Cardiac septum (tissue), 1 donor: ENCODE measurements around the gene PCSK4. TPM values are rescaled to one million over a fixed set of nuclear protein-coding genes. Genes with fewer than 3 reads are reported as not detected.
"Not testable (repeated sequence)": the region's sequence is repeated elsewhere in the genome, so short reads cannot be mapped to it uniquely, and the experiment has no call there.

Experiments used
- DNase-seq: peaks from one replicate; pipeline ENCODE4 v3.0.0-alpha.2; 2020; ENCODE audit warnings: low spot score
- intact Hi-C: fragments of 100-400 bp; cut with DNase I; formaldehyde crosslinking; loops from one replicate; pipeline ENCODE4 v1.14.0; 2022
- total RNA-seq: library from RNA; stranded (reverse); fragmentation: NEBNext Ultra II Directional; extraction: Animal tissue kit (Norgen Biotek cat#: 25700); gene quantifications from one replicate; pipeline ENCODE4 v1.2.1, GENCODE V29; 2021
- donor health status: DM: no; HTN: no; CAD: no.

Gene PCSK4
- total RNA-seq, 1 donor from 2014 or later, result 1.5 TPM

GRCh38 chr19:1492474-1493006 lies 2.4 kb upstream of the PCSK4 start:
- intact Hi-C loops, result no loop called here
- no peak for DNase-seq

DNA sequence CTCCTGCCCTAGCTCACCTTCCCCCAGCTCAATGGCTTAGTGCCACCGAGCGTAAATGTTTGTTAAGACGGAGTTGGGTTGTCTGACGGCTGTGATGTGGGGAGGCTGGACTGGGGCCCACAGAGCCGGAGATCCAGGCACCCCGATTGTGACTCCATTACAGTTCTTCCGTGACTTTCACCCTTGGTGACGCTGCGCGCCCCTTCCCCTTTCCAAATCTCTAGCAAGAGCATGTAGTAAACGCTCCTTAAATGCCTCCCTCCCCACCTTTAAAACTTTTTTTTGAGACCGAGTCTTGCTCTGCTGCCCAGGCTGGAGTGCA lies 1.7 kb upstream of the PCSK4 start:
- no peak for DNase-seq
- intact Hi-C loops, result no loop called here

- no peak for DNase-seq
- intact Hi-C loops, result no loop called here
Measured at GRCh38 chr19:1491114-1491848, 1.1 kb upstream of the PCSK4 start, which contains the start of gene REEP6. REEP6 (plus strand) TSS chr19:1491181; CDS start chr19:1491270, 89 bp downstream.

GRCh38 chr19:1489463-1490310 lies 463 bp downstream of the PCSK4 start:
- DNase-seq, result no peak

GRCh38 chr19:1488282-1488601 lies 1.9 kb downstream of the PCSK4 start:
- intact Hi-C loops, result no loop called here
- DNase-seq, result no peak

More at GRCh38 chr19:1489463-1490310, 463 bp downstream of the PCSK4 start:
- intact Hi-C loops, result no loop called here

GRCh38 chr19:1487576-1488281 lies 2.4 kb downstream of the PCSK4 start:
- DNase-seq, result no peak
- intact Hi-C loops, result no loop called here

- DNase-seq, result no peak
- intact Hi-C loops, result no loop called here
Measured at GRCh38 chr19:1486720-1487575, 3.2 kb downstream of the PCSK4 start.

DNA sequence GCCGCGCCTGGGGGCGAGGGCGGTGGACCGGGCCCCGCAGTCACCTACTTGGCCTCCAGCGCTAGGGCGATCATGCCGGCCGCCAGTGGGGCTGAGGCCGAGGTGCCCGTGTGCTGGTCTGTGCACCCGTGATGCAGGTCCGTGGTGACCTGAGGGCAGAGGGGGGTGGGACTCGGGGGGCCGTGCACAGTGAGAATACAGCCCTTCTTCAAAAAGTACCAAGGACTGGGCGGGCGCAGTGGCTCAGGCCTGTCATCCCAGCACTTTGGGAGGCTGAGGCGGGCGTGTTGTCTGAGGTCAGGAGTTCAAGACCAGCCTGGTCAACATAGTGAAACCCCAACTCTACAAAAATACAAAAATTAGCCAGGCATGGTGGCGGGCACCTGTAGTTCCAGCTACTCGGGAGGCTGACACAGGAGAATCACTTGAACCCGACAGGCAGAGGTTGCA lies 6.1 kb downstream of the PCSK4 start:
- intact Hi-C loops, result no loop called here
- no peak for DNase-seq

GRCh38 chr19:1483131-1483978 lies 6.8 kb downstream of the PCSK4 start:
- intact Hi-C loops, result no loop called here
- DNase-seq, result no peak

DNA sequence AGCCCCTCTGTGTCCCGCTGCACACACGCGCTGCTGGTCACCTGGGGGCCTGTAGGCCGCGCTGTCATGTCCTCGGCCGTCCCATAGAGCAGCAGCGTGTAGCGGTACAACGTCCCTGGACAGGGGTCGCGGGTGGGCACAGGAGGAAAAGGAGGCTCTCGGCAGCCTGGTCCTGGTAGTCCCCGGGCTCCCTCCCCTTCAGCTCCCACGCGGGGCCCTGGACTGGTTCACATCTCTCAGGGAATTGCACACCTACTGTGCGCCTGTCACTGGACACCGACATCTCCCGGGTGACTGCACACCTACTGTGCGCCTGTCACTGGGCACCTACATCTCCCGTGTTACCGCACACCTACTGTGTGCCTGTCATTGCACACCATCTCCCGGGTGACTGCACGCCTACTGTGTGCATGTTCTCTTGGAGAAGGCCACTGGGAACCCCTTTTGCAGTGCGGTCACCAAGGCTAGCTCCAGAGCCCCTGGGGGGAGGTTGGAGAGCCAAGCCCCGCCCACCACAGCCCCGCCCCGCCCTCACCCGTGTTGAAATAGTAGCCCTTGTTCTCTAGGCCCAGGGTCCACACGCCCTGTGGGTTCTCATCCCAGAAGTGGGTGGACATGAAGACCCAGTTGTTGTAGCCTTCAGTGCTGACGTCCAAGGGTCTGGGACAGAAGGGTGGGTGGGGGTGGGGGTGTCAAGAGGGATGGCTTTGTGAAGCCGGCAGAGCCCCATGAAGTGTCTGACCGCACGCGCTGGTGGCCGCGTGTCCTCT lies 7.6 kb downstream of the PCSK4 start:
- DNase-seq, result no peak
- intact Hi-C loops, result no loop called here

DNA sequence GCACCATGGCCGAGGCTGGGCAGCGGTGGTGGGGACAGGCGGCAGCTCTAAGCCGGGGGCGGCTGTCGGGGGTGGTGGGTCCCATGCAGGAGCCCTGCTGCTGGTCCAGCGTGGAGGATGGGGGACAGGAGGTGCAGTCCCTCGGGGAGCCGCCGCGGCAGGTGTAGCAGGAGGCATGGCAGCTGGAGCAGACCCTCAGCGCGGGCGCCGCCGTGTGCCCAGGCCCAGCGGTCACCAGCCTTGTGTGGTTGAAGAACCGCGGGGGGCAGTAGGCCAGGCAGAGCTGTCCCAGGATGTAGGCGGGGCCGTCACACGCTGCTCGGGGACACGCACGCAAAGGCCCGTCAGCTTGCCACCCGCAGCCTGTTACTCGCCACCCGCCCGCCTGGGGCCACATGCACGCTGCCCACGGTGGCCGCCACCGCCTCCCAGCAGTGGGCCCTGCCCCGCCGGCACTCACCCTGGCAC lies 8.2 kb downstream of the PCSK4 start:
- DNase-seq, result no peak
- intact Hi-C loops, result no loop called here

GRCh38 chr19:1481224-1481892 lies 8.8 kb downstream of the PCSK4 start:
- intact Hi-C loops, result no loop called here
- no peak for DNase-seq

- intact Hi-C loops, result no loop called here
- peak; percentile 98 for DNase-seq
Measured at GRCh38 chr19:1478934-1479707, 11.0 kb downstream of the PCSK4 start, which contains the start of gene C19orf25. C19orf25 (minus strand) TSS chr19:1479215; CDS start chr19:1478903, 312 bp downstream.

DNA sequence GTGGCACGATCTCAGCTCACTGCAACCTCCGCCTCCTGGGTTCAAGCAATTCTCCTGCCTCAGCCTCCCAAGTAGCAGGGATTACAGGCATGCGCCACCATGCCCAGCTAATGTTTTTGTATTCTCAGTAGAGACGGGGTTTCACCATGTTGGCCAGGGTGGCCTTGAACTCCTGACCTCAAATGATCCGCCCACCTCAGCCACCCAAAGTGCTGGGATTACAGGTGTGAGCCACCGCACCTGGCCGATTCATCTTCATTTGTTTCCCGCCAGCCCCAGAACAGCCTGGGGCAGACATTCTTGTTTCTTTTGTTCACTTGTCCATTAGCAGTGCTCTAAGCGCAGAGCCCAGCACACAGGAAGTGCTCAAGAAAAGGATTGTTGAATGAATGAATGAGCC lies 13.1 kb downstream of the PCSK4 start:
- intact Hi-C loops, DNase-seq: not testable (repeated sequence)

GRCh38 chr19:1475751-1476437 lies 14.3 kb downstream of the PCSK4 start:
- intact Hi-C loops, result no loop called here
- DNase-seq, result no peak
